Peyer's patch (tissue), 4 donors: ENCODE results near the gene GALNT6.

Source experiments
- CTCF ChIP-seq, 6 experiments: fragments of 450-650 bp in 4 of 6; fragments of 200-600 bp in 2 of 6; sonication (generic) in 1 of 6; IDR thresholded peaks; one replicate each; pipeline ENCODE4 v1.5.1; 2017 to 2019; ENCODE audit warnings: antibody characterized with exemption in 6 of 6, mild to moderate bottlenecking in 3 of 6, moderate library complexity in 1 of 6
- POLR2A ChIP-seq, 2 donors: fragments of 450-650 bp; IDR thresholded peaks; one replicate each; pipeline ENCODE4 v1.5.1; 2017; ENCODE audit warnings: antibody characterized with exemption in 2 of 2, mild to moderate bottlenecking in 2 of 2, moderate library complexity in 2 of 2

DNA sequence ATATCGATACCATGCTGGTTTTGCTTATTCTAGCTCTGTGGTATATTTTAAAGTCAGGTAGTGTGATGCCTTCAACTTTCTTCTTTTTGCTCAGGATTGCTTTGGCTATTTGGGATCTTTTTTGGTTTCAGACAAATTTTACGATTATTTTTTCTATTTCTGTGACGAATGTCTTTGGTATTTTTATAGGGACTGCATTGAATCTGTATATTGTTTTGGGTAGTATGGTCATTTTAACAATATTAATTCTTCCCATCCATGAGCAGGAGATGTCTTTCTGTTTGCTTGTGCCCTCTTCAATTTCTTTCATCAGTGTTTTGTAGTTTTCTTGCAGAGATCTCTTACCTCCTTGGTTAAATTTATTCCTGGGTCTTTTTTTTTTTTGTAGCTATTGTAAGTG, 22.6 kb upstream of the GALNT6 start:
- TF ChIP-seq CTCF (IDR thresholded peaks at IDR 0.05) (no peak), POLR2A (IDR thresholded peaks at IDR 0.05) (no peak)
